ENCODE data around the gene SLC17A5. TPM values are rescaled to one million over a fixed set of nuclear protein-coding genes. Genes with fewer than 3 reads are reported as not detected.

Gene SLC17A5
- total and polyA plus RNA-seq, 10 of the 15 experiments (the other 5 are each of a cell fraction or from before 2014, with no cell fraction given), result 2.3 to 7.2 (median 5.0) TPM

DNA sequence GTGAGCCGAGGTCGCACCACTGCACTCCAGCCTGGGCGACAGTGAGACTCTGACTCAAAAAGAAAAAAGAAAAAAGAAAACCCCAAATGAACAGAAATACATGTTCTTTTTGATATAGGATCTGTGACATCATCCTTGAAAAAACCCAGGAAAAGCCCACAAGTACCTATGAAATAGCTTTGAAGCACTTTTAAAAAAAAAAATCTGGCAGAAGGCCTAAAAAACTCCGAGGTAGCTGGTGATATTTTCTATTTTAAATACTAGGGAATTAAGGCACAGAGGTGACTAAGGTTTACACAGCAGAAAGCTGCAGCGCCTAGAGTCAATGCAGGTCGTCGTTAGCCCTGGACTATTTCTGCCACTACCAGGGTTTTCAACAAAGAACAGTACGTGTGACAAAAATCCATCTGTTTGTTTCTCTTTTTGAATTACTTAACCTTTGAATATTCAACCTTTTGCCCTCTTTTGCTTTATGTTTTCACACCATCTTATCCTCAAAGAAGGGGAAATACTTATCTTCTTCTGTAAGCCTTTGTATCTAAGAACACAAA is 93.5 kb downstream of the SLC17A5 start (continued):
- TF ChIP-seq, protein P1, sequence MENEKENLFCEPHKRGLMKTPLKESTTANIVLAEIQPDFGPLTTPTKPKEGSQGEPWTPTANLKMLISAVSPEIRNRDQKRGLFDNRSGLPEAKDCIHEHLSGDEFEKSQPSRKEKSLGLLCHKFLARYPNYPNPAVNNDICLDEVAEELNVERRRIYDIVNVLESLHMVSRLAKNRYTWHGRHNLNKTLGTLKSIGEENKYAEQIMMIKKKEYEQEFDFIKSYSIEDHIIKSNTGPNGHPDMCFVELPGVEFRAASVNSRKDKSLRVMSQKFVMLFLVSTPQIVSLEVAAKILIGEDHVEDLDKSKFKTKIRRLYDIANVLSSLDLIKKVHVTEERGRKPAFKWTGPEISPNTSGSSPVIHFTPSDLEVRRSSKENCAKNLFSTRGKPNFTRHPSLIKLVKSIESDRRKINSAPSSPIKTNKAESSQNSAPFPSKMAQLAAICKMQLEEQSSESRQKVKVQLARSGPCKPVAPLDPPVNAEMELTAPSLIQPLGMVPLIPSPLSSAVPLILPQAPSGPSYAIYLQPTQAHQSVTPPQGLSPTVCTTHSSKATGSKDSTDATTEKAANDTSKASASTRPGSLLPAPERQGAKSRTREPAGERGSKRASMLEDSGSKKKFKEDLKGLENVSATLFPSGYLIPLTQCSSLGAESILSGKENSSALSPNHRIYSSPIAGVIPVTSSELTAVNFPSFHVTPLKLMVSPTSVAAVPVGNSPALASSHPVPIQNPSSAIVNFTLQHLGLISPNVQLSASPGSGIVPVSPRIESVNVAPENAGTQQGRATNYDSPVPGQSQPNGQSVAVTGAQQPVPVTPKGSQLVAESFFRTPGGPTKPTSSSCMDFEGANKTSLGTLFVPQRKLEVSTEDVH (IDR thresholded peaks at IDR 0.05; ENCODE audit: low read depth, partially characterized antibody), result no peak
- no peak for TF ChIP-seq BMI1 (IDR thresholded peaks at IDR 0.05; ENCODE audit: borderline replicate concordance)
- no peak for TF ChIP-seq NFXL1 (IDR thresholded peaks at IDR 0.05; ENCODE audit: borderline replicate concordance)
- TF ChIP-seq CBX5 (IDR thresholded peaks at IDR 0.05; ENCODE audit: low read depth), result no peak
- TF ChIP-seq CREM (IDR thresholded peaks at IDR 0.05; ENCODE audit: low read depth), result peak; percentile 42; the same call in 1 of the 2 replicates
- TF ChIP-seq GATAD2B (conservative IDR thresholded peaks at IDR 0.05; ENCODE audit: low read depth), result no peak
- peak; percentile 29; the same call in 1 of the 2 replicates for TF ChIP-seq MEF2A (IDR thresholded peaks at IDR 0.05; ENCODE audit: insufficient read depth, low read depth, low read length)
- TF ChIP-seq BACH1 (IDR thresholded peaks at IDR 0.05; ENCODE audit: borderline replicate concordance), result no peak
- no peak for TF ChIP-seq EP300 (IDR thresholded peaks at IDR 0.05; ENCODE audit: borderline replicate concordance in 1 of 2, control insufficient read depth in 1 of 2, low read depth in 2 of 2, low read length in 2 of 2)
- TF ChIP-seq, protein P2, sequence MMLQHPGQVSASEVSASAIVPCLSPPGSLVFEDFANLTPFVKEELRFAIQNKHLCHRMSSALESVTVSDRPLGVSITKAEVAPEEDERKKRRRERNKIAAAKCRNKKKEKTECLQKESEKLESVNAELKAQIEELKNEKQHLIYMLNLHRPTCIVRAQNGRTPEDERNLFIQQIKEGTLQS (IDR thresholded peaks at IDR 0.05; ENCODE audit: borderline replicate concordance, extremely low read depth, low read depth, low read length), result no peak
- no peak for TF ChIP-seq CHD1 (IDR thresholded peaks at IDR 0.05; ENCODE audit: low read depth, low read length)
- peak; percentile 70 for TF ChIP-seq EED (IDR thresholded peaks at IDR 0.05; ENCODE audit: low read depth)
- no peak for TF ChIP-seq SMAD5 (IDR thresholded peaks at IDR 0.05; ENCODE audit: low read depth)
- no peak for TF ChIP-seq FOS (IDR thresholded peaks at IDR 0.05; ENCODE audit: borderline replicate concordance, extremely low read depth, insufficient read length)
- no peak for TF ChIP-seq PAX8 (IDR thresholded peaks at IDR 0.05)
- TF ChIP-seq YBX1 (IDR thresholded peaks at IDR 0.05), result no peak
- no peak for TF ChIP-seq SUPT20H (IDR thresholded peaks at IDR 0.05; ENCODE audit: borderline replicate concordance, control insufficient read depth, low read depth, low read length)
- no peak for TF ChIP-seq RCOR1 (conservative IDR thresholded peaks at IDR 0.05; ENCODE audit: low read depth, low read length)
- TF ChIP-seq, protein P3, sequence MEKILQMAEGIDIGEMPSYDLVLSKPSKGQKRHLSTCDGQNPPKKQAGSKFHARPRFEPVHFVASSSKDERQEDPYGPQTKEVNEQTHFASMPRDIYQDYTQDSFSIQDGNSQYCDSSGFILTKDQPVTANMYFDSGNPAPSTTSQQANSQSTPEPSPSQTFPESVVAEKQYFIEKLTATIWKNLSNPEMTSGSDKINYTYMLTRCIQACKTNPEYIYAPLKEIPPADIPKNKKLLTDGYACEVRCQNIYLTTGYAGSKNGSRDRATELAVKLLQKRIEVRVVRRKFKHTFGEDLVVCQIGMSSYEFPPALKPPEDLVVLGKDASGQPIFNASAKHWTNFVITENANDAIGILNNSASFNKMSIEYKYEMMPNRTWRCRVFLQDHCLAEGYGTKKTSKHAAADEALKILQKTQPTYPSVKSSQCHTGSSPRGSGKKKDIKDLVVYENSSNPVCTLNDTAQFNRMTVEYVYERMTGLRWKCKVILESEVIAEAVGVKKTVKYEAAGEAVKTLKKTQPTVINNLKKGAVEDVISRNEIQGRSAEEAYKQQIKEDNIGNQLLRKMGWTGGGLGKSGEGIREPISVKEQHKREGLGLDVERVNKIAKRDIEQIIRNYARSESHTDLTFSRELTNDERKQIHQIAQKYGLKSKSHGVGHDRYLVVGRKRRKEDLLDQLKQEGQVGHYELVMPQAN (conservative IDR thresholded peaks at IDR 0.05), result 0 out of 2 replicates have a peak, but pooled peaks have one; percentile 23
- no peak for TF ChIP-seq CBX3 (IDR thresholded peaks at IDR 0.05; ENCODE audit: borderline replicate concordance, low read depth)
- TF ChIP-seq, protein P4, sequence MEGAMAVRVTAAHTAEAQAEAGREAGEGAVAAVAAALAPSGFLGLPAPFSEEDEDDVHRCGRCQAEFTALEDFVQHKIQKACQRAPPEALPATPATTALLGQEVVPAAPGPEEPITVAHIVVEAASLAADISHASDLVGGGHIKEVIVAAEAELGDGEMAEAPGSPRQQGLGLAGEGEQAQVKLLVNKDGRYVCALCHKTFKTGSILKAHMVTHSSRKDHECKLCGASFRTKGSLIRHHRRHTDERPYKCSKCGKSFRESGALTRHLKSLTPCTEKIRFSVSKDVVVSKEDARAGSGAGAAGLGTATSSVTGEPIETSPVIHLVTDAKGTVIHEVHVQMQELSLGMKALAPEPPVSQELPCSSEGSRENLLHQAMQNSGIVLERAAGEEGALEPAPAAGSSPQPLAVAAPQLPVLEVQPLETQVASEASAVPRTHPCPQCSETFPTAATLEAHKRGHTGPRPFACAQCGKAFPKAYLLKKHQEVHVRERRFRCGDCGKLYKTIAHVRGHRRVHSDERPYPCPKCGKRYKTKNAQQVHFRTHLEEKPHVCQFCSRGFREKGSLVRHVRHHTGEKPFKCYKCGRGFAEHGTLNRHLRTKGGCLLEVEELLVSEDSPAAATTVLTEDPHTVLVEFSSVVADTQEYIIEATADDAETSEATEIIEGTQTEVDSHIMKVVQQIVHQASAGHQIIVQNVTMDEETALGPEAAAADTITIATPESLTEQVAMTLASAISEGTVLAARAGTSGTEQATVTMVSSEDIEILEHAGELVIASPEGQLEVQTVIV (IDR thresholded peaks at IDR 0.05; ENCODE audit: borderline replicate concordance, partially characterized antibody), result no peak
